MM.1S (cell line): ENCODE measurements around the gene NAGK.

Experiments
- DNase-seq: peaks from one replicate; pipeline ENCODE4 v3.0.0-alpha.2; 2015
- H2AFZ ChIP-seq: fragments of 300-600 bp; sonication (generic); 2 replicates; pipeline ENCODE4 v1.6.0; 2016; ENCODE audit warnings: antibody characterized with exemption, low read length
- H3F3A ChIP-seq: fragments of 300-600 bp; sonication (generic); 2 replicates; pipeline ENCODE4 v1.6.1; 2016; ENCODE audit warnings: mild to moderate bottlenecking, antibody characterized with exemption, low read length, moderate library complexity, mixed read lengths; ENCODE audit not compliant: insufficient read depth
- H3K27ac ChIP-seq: fragments of 300-600 bp; sonication (generic); 2 replicates; pipeline ENCODE4 v1.5.1; 2016; ENCODE audit warnings: mild to moderate bottlenecking, low read length
- H3K27me3 ChIP-seq: fragments of 300-600 bp; sonication (generic); replicated peaks from 2 replicates; pipeline ENCODE4 v1.6.0; 2016; ENCODE audit warnings: low read length; ENCODE audit not compliant: insufficient read depth
- H3K36me3 ChIP-seq: fragments of 300-600 bp; sonication (generic); replicated peaks from 2 replicates; pipeline ENCODE4 v1.6.1; 2016; ENCODE audit warnings: mild to moderate bottlenecking, low read length, mixed read lengths; ENCODE audit not compliant: insufficient read depth
- H3K4me1 ChIP-seq: fragments of 300-600 bp; sonication (generic); 2 replicates; pipeline ENCODE4 v1.6.1; 2016; ENCODE audit warnings: low read length, mixed read lengths
- H3K4me2 ChIP-seq: fragments of 300-600 bp; sonication (generic); 2 replicates; pipeline ENCODE4 v1.6.0; 2016; ENCODE audit warnings: low read depth, low read length
- H3K4me3 ChIP-seq: fragments of 300-600 bp; sonication (generic); 2 replicates; pipeline ENCODE4 v1.5.1; 2016; ENCODE audit warnings: low read length, mixed read lengths
- H3K79me2 ChIP-seq: fragments of 300-600 bp; sonication (generic); 2 replicates; pipeline ENCODE4 v1.6.1; 2016; ENCODE audit warnings: mixed run types, low read length, mixed read lengths
- H3K9ac ChIP-seq: fragments of 300-600 bp; sonication (generic); 2 replicates; pipeline ENCODE4 v1.6.1; 2016; ENCODE audit warnings: low read length, mixed read lengths
- H3K9me2 ChIP-seq: fragments of 300-600 bp; sonication (generic); replicated peaks from 2 replicates; pipeline ENCODE4 v1.6.1; 2016; ENCODE audit warnings: mild to moderate bottlenecking, low read length, mixed read lengths; ENCODE audit not compliant: insufficient read depth
- H3K9me3 ChIP-seq: fragments of 300-600 bp; sonication (generic); replicated peaks from 2 replicates; pipeline ENCODE4 v1.6.1; 2016; ENCODE audit warnings: mild to moderate bottlenecking, low read length, mixed read lengths; ENCODE audit not compliant: insufficient read depth
- H4K20me1 ChIP-seq: fragments of 300-600 bp; sonication (generic); 2 replicates; pipeline ENCODE4 v1.6.1; 2016; ENCODE audit warnings: mild to moderate bottlenecking, low read length, moderate library complexity, mixed read lengths; ENCODE audit not compliant: insufficient read depth
- EZH2 ChIP-seq: fragments of 300-600 bp; sonication (generic); optimal IDR thresholded peaks from 2 replicates; pipeline ENCODE3; 2017; ENCODE audit warnings: low read depth, mild to moderate bottlenecking, antibody characterized with exemption, low read length, mixed read lengths
- EZH2phosphoT487 ChIP-seq: fragments of 300-600 bp; sonication (generic); IDR thresholded peaks from 2 replicates; pipeline ENCODE4 v1.6.1; 2018; ENCODE audit warnings: antibody characterized with exemption, low read length
- TF ChIP-seq, protein P1 (sequence below): fragments of 300-600 bp; sonication (generic); IDR thresholded peaks from 2 replicates; pipeline ENCODE4 v1.5.1; 2016; ENCODE audit warnings: antibody characterized with exemption, low read length, mixed read lengths

NAGK gene

GRCh38 chr2:71064110-71064611 is 4.3 kb upstream of the NAGK start:
- peak overlapping the region; percentile 18; the same call in 1 of the 2 replicates for H3K9ac ChIP-seq
- H3K4me1 ChIP-seq = peaks cover 23% of the 10 kb centered on the region
- H3F3A ChIP-seq = peaks cover 8% of the 10 kb centered on the region; the same call in 1 of the 2 replicates
- H3K9me2 ChIP-seq = no peaks in the 10 kb centered on the region
- no peak for DNase-seq
- H3K9me3 ChIP-seq = no peaks in the 10 kb centered on the region
- peaks cover 7% of the 10 kb centered on the region for H3K79me2 ChIP-seq
- H4K20me1 ChIP-seq = no peaks in the 10 kb centered on the region
- H3K27ac ChIP-seq = peak overlapping the region; percentile 63; the same call in 1 of the 2 replicates
- no peak for TF ChIP-seq EZH2
- TF ChIP-seq, protein P1, sequence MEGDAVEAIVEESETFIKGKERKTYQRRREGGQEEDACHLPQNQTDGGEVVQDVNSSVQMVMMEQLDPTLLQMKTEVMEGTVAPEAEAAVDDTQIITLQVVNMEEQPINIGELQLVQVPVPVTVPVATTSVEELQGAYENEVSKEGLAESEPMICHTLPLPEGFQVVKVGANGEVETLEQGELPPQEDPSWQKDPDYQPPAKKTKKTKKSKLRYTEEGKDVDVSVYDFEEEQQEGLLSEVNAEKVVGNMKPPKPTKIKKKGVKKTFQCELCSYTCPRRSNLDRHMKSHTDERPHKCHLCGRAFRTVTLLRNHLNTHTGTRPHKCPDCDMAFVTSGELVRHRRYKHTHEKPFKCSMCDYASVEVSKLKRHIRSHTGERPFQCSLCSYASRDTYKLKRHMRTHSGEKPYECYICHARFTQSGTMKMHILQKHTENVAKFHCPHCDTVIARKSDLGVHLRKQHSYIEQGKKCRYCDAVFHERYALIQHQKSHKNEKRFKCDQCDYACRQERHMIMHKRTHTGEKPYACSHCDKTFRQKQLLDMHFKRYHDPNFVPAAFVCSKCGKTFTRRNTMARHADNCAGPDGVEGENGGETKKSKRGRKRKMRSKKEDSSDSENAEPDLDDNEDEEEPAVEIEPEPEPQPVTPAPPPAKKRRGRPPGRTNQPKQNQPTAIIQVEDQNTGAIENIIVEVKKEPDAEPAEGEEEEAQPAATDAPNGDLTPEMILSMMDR = no peak
- TF ChIP-seq EZH2phosphoT487 = no peak
- no peaks in the 10 kb centered on the region for H3K36me3 ChIP-seq
- peak overlapping the region; percentile 29 for H2AFZ ChIP-seq
- H3K4me3 ChIP-seq = no peak overlapping the region
- peak overlapping the region; percentile 61 for H3K4me2 ChIP-seq
- no peaks in the 10 kb centered on the region for H3K27me3 ChIP-seq

DNA sequence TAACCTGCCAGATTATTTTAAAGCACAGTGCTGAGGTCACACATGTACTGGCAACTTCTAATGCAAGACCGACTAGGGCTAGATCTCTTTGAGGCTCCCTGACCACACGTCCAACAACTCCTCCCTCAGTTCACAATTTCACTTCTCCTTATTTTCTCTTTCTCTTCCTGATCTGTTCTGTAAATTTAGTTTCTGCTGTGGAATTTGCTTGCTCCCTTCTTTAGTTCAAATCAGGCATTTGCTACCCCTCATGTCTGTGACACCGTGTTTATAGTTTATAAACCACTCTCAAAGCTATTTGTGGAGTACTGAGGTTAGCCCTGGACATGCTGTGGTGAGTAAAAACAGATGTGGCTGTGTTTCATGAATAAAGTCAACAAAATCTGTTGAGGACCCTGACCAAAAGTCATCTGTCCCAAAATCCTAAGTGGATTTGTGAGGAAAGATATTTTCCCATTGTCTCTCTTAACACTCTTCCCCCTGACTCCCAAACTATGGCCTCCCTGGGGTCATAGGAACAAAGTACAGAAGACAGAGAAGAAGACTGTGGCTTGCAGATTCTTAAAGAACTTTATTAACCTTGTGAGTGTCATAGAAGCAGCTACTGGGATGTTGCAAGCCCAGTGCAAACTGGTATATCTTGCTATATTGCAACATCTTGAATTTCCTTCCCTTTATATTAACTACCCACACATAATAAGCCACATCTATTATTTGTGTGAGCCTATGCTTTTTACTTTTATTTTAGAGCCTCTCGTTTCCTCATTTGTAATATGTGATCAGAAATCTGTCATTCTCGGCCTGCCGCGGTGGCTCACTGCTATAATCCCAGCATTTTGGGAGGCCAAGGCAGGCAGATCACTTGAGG is 3.5 kb upstream of the NAGK start:
- H2AFZ ChIP-seq = peak overlapping the region; percentile 29
- H3K27ac ChIP-seq = peak overlapping the region; percentile 63; the same call in 1 of the 2 replicates
- DNase-seq = peak; percentile 29
- peaks cover 29% of the 10 kb centered on the region for H3K4me1 ChIP-seq
- peaks cover 8% of the 10 kb centered on the region; the same call in 1 of the 2 replicates for H3F3A ChIP-seq
- H3K9ac ChIP-seq = peak overlapping the region; percentile 18; the same call in 1 of the 2 replicates
- H3K9me3 ChIP-seq = no peaks in the 10 kb centered on the region
- TF ChIP-seq, protein P1 = no peak
- TF ChIP-seq EZH2 (no peak), EZH2phosphoT487 (no peak)
- no peak overlapping the region for H3K4me3 ChIP-seq
- H3K79me2 ChIP-seq = peaks cover 15% of the 10 kb centered on the region
- H3K36me3 ChIP-seq = no peaks in the 10 kb centered on the region
- H3K27me3 ChIP-seq = no peaks in the 10 kb centered on the region
- H4K20me1 ChIP-seq = no peaks in the 10 kb centered on the region
- H3K9me2 ChIP-seq = no peaks in the 10 kb centered on the region
- H3K4me2 ChIP-seq = peak overlapping the region; percentile 61

- H3K4me1 ChIP-seq = peaks cover 47% of the 10 kb centered on the region
- H3K9ac ChIP-seq = no peak overlapping the region
- no peak overlapping the region for H3K4me3 ChIP-seq
- TF ChIP-seq EZH2 (no peak), EZH2phosphoT487 (no peak)
- TF ChIP-seq, protein P1 = no peak
- no peak overlapping the region for H2AFZ ChIP-seq
- H3K36me3 ChIP-seq = no peaks in the 10 kb centered on the region
- peaks cover 29% of the 10 kb centered on the region for H3K79me2 ChIP-seq
- no peaks in the 10 kb centered on the region for H3K9me2 ChIP-seq
- no peaks in the 10 kb centered on the region for H3K9me3 ChIP-seq
- H4K20me1 ChIP-seq = no peaks in the 10 kb centered on the region
- no peak overlapping the region for H3K4me2 ChIP-seq
- peaks cover 19% of the 10 kb centered on the region for H3F3A ChIP-seq
- no peaks in the 10 kb centered on the region for H3K27me3 ChIP-seq
- H3K27ac ChIP-seq = no peak overlapping the region
- no peak for DNase-seq
Observed at GRCh38 chr2:71066856-71067255, 1.6 kb upstream of the NAGK start.
